ENCODE results near the gene PTPRD. TPM values are rescaled to one million over a fixed set of nuclear protein-coding genes. Genes with fewer than 3 reads are reported as not detected.

The PTPRD gene
- total RNA-seq, 1 donor: 0.52 TPM

DNA sequence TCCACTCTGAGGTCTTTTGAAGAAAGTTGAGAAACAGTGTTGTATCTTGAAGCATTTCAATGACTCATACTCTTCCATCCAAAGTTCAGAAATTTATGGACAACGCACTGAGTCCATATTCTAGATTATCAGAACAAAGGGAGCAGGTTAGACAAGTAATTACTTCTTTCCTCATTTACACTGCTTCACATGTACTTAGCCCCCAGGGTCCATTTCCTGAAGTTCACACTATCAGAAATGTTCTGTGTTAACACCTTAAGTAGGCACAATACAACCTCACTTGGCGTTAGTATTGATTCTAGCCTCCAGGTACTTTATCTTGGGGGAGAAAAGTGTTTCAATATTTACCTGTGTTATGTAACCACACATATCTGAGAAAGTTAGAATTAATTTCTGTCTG lies 2325.3 kb downstream of the PTPRD start:
- H3K27me3 ChIP-seq (ENCODE audit: insufficient read depth, low read length): no peaks in the 10 kb centered on the region
- no peak overlapping the region for H3K4me3 ChIP-seq (ENCODE audit: low read length)
- no peaks in the 10 kb centered on the region for H3K4me1 ChIP-seq (ENCODE audit: insufficient read depth, low read length)
- H3K9me3 ChIP-seq (ENCODE audit: low read depth, low read length): no peaks in the 10 kb centered on the region

- H3K4me3 ChIP-seq (ENCODE audit: low read length): no peak overlapping the region
- H3K9me3 ChIP-seq (ENCODE audit: low read depth, low read length): no peaks in the 10 kb centered on the region
- no peaks in the 10 kb centered on the region for H3K4me1 ChIP-seq (ENCODE audit: insufficient read depth, low read length)
- no peaks in the 10 kb centered on the region for H3K27me3 ChIP-seq (ENCODE audit: insufficient read depth, low read length)
Measured at GRCh38 chr9:8284884-8285283, 2327.9 kb downstream of the PTPRD start.

GRCh38 chr9:8282535-8282934 lies 2330.3 kb downstream of the PTPRD start:
- Histone ChIP-seq H3K4me3 (ENCODE audit: low read length) (no peak overlapping the region), H3K4me1 (ENCODE audit: insufficient read depth, low read length) (no peaks in the 10 kb centered on the region), H3K27me3 (ENCODE audit: insufficient read depth, low read length) (no peaks in the 10 kb centered on the region), H3K9me3 (ENCODE audit: low read depth, low read length) (no peaks in the 10 kb centered on the region)

- Histone ChIP-seq H3K4me3 (ENCODE audit: low read length) (no peak overlapping the region), H3K4me1 (ENCODE audit: insufficient read depth, low read length) (no peaks in the 10 kb centered on the region), H3K9me3 (ENCODE audit: low read depth, low read length) (no peaks in the 10 kb centered on the region), H3K27me3 (ENCODE audit: insufficient read depth, low read length) (no peaks in the 10 kb centered on the region)
Measured at GRCh38 chr9:8280811-8281210, 2332.0 kb downstream of the PTPRD start.

GRCh38 chr9:8278048-8278447 lies 2334.8 kb downstream of the PTPRD start:
- Histone ChIP-seq H3K9me3 (ENCODE audit: low read depth, low read length) (no peaks in the 10 kb centered on the region), H3K4me3 (ENCODE audit: low read length) (no peak overlapping the region), H3K4me1 (ENCODE audit: insufficient read depth, low read length) (no peaks in the 10 kb centered on the region), H3K27me3 (ENCODE audit: insufficient read depth, low read length) (no peaks in the 10 kb centered on the region)

DNA sequence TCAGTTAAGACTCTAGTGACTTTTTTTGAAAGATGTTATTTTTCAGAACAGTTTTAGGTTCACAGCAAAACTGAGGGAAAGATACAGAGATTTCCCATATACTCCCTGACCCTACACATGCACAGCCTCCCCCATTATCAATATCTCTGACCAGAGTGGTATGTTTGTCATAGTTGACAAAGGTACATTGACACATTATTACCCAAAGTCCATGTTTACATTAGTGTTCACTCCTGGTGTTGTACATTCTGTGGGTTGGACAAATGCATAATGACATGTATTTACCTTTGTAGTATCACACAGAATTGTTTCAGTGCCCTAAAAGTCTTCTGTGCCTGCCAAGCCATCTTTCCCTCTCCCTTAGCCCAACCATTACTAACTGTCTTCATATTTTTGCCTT lies 2342.6 kb downstream of the PTPRD start:
- Histone ChIP-seq H3K4me1 (ENCODE audit: insufficient read depth, low read length) (no peaks in the 10 kb centered on the region), H3K9me3 (ENCODE audit: low read depth, low read length) (no peaks in the 10 kb centered on the region), H3K4me3 (ENCODE audit: low read length) (no peak overlapping the region), H3K27me3 (ENCODE audit: insufficient read depth, low read length) (no peaks in the 10 kb centered on the region)

GRCh38 chr9:8268881-8269280 lies 2343.9 kb downstream of the PTPRD start:
- Histone ChIP-seq H3K27me3 (ENCODE audit: insufficient read depth, low read length) (no peaks in the 10 kb centered on the region), H3K9me3 (ENCODE audit: low read depth, low read length) (no peaks in the 10 kb centered on the region), H3K4me3 (ENCODE audit: low read length) (no peak overlapping the region), H3K4me1 (ENCODE audit: insufficient read depth, low read length) (no peaks in the 10 kb centered on the region)

- Histone ChIP-seq H3K4me1 (ENCODE audit: insufficient read depth, low read length) (no peaks in the 10 kb centered on the region), H3K27me3 (ENCODE audit: insufficient read depth, low read length) (no peaks in the 10 kb centered on the region), H3K9me3 (ENCODE audit: low read depth, low read length) (no peaks in the 10 kb centered on the region), H3K4me3 (ENCODE audit: low read length) (no peak overlapping the region)
Measured at GRCh38 chr9:8268216-8268878, 2344.5 kb downstream of the PTPRD start.

DNA sequence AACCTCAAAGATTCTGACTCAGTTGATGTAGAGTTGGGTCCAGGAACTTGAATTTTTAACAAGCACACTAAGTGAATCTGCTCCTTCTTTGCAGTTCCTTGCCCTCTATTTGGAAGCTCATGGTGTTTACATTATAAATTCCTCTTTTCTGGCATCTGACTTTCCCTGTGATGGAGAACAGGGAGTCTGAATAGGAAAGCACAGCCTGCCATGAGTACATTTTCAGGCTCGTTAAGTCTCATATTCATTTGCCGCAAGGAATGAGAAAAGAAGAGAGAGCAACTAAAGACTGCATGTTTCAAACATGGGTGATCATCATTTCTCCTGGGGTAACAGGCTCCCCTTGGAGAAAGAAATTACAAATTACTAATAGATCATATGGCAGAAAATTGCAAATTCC lies 2345.2 kb downstream of the PTPRD start:
- H3K4me3 ChIP-seq (ENCODE audit: low read length): no peak overlapping the region
- H3K4me1 ChIP-seq (ENCODE audit: insufficient read depth, low read length): no peaks in the 10 kb centered on the region
- no peaks in the 10 kb centered on the region for H3K27me3 ChIP-seq (ENCODE audit: insufficient read depth, low read length)
- no peaks in the 10 kb centered on the region for H3K9me3 ChIP-seq (ENCODE audit: low read depth, low read length)

- Histone ChIP-seq H3K4me3 (ENCODE audit: low read length) (no peak overlapping the region), H3K27me3 (ENCODE audit: insufficient read depth, low read length) (no peaks in the 10 kb centered on the region), H3K4me1 (ENCODE audit: insufficient read depth, low read length) (no peaks in the 10 kb centered on the region), H3K9me3 (ENCODE audit: low read depth, low read length) (no peaks in the 10 kb centered on the region)
Measured at GRCh38 chr9:8266861-8267260, 2345.9 kb downstream of the PTPRD start.

GRCh38 chr9:8265281-8265680 lies 2347.5 kb downstream of the PTPRD start:
- Histone ChIP-seq H3K4me1 (ENCODE audit: insufficient read depth, low read length) (peaks cover 5% of the 10 kb centered on the region), H3K9me3 (ENCODE audit: low read depth, low read length) (no peaks in the 10 kb centered on the region), H3K4me3 (ENCODE audit: low read length) (no peak overlapping the region), H3K27me3 (ENCODE audit: insufficient read depth, low read length) (no peaks in the 10 kb centered on the region)
